Measurements from ENCODE around the gene ALDH1L1. TPM values are rescaled to one million over a fixed set of nuclear protein-coding genes. Genes with fewer than 3 reads are reported as not detected.

ALDH1L1 gene
- total and polyA plus RNA-seq, 2 experiments from 2014 or later = 1.0 to 1.3 TPM

DNA sequence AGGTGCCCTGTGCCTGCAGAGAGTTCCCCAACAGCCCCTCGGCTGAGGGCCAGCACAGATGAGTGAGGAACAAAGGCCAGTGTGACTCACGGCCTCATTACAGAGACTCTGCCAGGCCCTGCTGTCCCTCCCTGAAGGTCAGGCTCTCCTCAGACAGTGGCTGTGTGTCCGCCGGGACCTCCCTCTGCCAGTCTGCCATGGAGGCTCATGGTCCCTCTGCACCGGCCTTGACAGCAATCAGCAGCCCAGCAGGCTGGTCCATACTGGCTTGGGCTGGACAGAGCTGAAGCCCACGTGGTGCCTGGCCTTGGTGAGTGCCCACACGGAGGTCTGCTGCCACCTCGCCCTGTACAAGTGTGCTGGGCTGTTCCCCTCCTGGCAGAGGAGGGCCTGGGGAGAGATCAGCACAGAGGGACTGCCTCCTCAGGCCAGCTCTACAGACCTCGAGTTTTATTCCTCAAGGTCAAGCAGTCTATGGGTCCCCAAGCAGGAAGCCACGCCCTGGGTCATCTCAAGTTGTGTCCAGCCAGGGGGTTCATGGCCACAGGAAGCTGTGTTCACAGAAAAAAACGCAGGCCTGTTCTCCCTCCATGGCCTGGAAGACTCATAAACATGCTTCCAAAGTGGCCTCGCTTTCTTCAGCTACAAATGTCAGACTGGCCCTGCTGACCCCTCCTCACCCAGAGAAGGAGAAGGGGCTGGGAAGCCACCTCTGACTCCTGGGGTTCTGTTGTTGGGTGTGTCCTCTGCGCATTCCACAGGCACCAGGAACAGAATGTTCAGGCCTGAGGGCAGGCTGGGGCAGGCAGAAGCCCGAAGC, 123.5 kb downstream of the ALDH1L1 start:
- TF ChIP-seq EZH2 (IDR thresholded peaks at IDR 0.05; ENCODE audit: low read depth, unreplicated experiment) (no peak), POLR2AphosphoS5 (IDR thresholded peaks at IDR 0.05; ENCODE audit: low read depth) (no peak), JUNB (IDR thresholded peaks at IDR 0.05; ENCODE audit: unreplicated experiment) (no peak), ZNF114 (CRISPR knock-in tag; IDR thresholded peaks at IDR 0.05) (no peak), ZNF331 (CRISPR knock-in tag; IDR thresholded peaks at IDR 0.05; ENCODE audit: low read depth) (no peak), EZH2phosphoT487 (IDR thresholded peaks at IDR 0.05; ENCODE audit: unreplicated experiment) (no peak), CREB1 (CRISPR knock-in tag; IDR thresholded peaks at IDR 0.05; ENCODE audit: low read depth) (no peak), STAT1 (IDR thresholded peaks at IDR 0.05; ENCODE audit: unreplicated experiment) (no peak), NANOG (IDR thresholded peaks at IDR 0.05; ENCODE audit: borderline replicate concordance) (no peak)
- TF ChIP-seq, protein P1, sequence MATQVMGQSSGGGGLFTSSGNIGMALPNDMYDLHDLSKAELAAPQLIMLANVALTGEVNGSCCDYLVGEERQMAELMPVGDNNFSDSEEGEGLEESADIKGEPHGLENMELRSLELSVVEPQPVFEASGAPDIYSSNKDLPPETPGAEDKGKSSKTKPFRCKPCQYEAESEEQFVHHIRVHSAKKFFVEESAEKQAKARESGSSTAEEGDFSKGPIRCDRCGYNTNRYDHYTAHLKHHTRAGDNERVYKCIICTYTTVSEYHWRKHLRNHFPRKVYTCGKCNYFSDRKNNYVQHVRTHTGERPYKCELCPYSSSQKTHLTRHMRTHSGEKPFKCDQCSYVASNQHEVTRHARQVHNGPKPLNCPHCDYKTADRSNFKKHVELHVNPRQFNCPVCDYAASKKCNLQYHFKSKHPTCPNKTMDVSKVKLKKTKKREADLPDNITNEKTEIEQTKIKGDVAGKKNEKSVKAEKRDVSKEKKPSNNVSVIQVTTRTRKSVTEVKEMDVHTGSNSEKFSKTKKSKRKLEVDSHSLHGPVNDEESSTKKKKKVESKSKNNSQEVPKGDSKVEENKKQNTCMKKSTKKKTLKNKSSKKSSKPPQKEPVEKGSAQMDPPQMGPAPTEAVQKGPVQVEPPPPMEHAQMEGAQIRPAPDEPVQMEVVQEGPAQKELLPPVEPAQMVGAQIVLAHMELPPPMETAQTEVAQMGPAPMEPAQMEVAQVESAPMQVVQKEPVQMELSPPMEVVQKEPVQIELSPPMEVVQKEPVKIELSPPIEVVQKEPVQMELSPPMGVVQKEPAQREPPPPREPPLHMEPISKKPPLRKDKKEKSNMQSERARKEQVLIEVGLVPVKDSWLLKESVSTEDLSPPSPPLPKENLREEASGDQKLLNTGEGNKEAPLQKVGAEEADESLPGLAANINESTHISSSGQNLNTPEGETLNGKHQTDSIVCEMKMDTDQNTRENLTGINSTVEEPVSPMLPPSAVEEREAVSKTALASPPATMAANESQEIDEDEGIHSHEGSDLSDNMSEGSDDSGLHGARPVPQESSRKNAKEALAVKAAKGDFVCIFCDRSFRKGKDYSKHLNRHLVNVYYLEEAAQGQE (IDR thresholded peaks at IDR 0.05; ENCODE audit: unreplicated experiment) = no peak
- TF ChIP-seq, protein P2, sequence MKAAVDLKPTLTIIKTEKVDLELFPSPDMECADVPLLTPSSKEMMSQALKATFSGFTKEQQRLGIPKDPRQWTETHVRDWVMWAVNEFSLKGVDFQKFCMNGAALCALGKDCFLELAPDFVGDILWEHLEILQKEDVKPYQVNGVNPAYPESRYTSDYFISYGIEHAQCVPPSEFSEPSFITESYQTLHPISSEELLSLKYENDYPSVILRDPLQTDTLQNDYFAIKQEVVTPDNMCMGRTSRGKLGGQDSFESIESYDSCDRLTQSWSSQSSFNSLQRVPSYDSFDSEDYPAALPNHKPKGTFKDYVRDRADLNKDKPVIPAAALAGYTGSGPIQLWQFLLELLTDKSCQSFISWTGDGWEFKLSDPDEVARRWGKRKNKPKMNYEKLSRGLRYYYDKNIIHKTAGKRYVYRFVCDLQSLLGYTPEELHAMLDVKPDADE (IDR thresholded peaks at IDR 0.05) = no peak
- TF ChIP-seq, protein P3, sequence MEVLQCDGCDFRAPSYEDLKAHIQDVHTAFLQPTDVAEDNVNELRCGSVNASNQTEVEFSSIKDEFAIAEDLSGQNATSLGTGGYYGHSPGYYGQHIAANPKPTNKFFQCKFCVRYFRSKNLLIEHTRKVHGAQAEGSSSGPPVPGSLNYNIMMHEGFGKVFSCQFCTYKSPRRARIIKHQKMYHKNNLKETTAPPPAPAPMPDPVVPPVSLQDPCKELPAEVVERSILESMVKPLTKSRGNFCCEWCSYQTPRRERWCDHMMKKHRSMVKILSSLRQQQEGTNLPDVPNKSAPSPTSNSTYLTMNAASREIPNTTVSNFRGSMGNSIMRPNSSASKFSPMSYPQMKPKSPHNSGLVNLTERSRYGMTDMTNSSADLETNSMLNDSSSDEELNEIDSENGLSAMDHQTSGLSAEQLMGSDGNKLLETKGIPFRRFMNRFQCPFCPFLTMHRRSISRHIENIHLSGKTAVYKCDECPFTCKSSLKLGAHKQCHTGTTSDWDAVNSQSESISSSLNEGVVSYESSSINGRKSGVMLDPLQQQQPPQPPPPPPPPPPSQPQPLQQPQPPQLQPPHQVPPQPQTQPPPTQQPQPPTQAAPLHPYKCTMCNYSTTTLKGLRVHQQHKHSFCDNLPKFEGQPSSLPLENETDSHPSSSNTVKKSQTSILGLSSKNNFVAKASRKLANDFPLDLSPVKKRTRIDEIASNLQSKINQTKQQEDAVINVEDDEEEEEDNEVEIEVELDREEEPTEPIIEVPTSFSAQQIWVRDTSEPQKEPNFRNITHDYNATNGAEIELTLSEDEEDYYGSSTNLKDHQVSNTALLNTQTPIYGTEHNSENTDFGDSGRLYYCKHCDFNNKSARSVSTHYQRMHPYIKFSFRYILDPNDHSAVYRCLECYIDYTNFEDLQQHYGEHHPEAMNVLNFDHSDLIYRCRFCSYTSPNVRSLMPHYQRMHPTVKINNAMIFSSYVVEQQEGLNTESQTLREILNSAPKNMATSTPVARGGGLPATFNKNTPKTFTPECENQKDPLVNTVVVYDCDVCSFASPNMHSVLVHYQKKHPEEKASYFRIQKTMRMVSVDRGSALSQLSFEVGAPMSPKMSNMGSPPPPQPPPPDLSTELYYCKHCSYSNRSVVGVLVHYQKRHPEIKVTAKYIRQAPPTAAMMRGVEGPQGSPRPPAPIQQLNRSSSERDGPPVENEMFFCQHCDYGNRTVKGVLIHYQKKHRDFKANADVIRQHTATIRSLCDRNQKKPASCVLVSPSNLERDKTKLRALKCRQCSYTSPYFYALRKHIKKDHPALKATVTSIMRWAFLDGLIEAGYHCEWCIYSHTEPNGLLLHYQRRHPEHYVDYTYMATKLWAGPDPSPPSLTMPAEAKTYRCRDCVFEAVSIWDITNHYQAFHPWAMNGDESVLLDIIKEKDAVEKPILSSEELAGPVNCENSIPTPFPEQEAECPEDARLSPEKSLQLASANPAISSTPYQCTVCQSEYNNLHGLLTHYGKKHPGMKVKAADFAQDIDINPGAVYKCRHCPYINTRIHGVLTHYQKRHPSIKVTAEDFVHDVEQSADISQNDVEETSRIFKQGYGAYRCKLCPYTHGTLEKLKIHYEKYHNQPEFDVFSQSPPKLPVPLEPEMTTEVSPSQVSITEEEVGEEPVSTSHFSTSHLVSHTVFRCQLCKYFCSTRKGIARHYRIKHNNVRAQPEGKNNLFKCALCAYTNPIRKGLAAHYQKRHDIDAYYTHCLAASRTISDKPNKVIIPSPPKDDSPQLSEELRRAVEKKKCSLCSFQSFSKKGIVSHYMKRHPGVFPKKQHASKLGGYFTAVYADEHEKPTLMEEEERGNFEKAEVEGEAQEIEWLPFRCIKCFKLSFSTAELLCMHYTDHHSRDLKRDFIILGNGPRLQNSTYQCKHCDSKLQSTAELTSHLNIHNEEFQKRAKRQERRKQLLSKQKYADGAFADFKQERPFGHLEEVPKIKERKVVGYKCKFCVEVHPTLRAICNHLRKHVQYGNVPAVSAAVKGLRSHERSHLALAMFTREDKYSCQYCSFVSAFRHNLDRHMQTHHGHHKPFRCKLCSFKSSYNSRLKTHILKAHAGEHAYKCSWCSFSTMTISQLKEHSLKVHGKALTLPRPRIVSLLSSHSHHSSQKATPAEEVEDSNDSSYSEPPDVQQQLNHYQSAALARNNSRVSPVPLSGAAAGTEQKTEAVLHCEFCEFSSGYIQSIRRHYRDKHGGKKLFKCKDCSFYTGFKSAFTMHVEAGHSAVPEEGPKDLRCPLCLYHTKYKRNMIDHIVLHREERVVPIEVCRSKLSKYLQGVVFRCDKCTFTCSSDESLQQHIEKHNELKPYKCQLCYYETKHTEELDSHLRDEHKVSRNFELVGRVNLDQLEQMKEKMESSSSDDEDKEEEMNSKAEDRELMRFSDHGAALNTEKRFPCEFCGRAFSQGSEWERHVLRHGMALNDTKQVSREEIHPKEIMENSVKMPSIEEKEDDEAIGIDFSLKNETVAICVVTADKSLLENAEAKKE (CRISPR knock-in tag; IDR thresholded peaks at IDR 0.05) = no peak
- TF ChIP-seq, protein P4, sequence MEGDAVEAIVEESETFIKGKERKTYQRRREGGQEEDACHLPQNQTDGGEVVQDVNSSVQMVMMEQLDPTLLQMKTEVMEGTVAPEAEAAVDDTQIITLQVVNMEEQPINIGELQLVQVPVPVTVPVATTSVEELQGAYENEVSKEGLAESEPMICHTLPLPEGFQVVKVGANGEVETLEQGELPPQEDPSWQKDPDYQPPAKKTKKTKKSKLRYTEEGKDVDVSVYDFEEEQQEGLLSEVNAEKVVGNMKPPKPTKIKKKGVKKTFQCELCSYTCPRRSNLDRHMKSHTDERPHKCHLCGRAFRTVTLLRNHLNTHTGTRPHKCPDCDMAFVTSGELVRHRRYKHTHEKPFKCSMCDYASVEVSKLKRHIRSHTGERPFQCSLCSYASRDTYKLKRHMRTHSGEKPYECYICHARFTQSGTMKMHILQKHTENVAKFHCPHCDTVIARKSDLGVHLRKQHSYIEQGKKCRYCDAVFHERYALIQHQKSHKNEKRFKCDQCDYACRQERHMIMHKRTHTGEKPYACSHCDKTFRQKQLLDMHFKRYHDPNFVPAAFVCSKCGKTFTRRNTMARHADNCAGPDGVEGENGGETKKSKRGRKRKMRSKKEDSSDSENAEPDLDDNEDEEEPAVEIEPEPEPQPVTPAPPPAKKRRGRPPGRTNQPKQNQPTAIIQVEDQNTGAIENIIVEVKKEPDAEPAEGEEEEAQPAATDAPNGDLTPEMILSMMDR (conservative IDR thresholded peaks at IDR 0.05; ENCODE audit: low read depth in 2 of 2) = no peak
- peaks cover 6% of the 10 kb centered on the region for H3K27me3 Mint-ChIP-seq (ENCODE audit: insufficient read depth, low read depth, poor library complexity)
- Histone ChIP-seq H3K27ac (ENCODE audit: low read depth) (no peak overlapping the region), H3K79me2 (replicated peaks; ENCODE audit: insufficient read depth) (no peaks in the 10 kb centered on the region), H2AFZ (no peak overlapping the region), H3K4me2 (no peak overlapping the region), H3K4me1 (ENCODE audit: insufficient read depth) (no peaks in the 10 kb centered on the region), H3K36me3 (ENCODE audit: insufficient read depth) (no peaks in the 10 kb centered on the region), H3F3A (replicated peaks; ENCODE audit: low read depth) (no peaks in the 10 kb centered on the region), H4K20me1 (replicated peaks; ENCODE audit: insufficient read depth) (no peaks in the 10 kb centered on the region), H3K27me3 (ENCODE audit: insufficient read depth) (no peaks in the 10 kb centered on the region), H3K4me3 (no peak overlapping the region), H3K9me2 (ENCODE audit: insufficient read depth) (no peaks in the 10 kb centered on the region)
- no peaks in the 10 kb centered on the region; the same call in 2 of the 3 replicates for H3K36me3 Mint-ChIP-seq (ENCODE audit: low read depth)
- no peaks in the 10 kb centered on the region for H3K9me3 Mint-ChIP-seq
- H3K27ac Mint-ChIP-seq = no peak overlapping the region
- peaks cover 7% of the 10 kb centered on the region for H3K4me1 Mint-ChIP-seq
- no peak overlapping the region for H3K4me3 Mint-ChIP-seq
- ATAC-seq = no peak
- no peak for DNase-seq (ENCODE audit: low spot score)
